Measurements from ENCODE around the gene TOP1.

TOP1 gene

GRCh38 chr20:41151134-41151869 lies 122.7 kb downstream of the TOP1 start:
- no peak for DNase-seq

GRCh38 chr20:41152108-41152757 lies 123.6 kb downstream of the TOP1 start:
- DNase-seq: no peak

- DNase-seq: no peak
Observed at GRCh38 chr20:41154436-41155176, 126.0 kb downstream of the TOP1 start.

- DNase-seq: no peak
Observed at GRCh38 chr20:41155261-41155660, 126.6 kb downstream of the TOP1 start.

DNA sequence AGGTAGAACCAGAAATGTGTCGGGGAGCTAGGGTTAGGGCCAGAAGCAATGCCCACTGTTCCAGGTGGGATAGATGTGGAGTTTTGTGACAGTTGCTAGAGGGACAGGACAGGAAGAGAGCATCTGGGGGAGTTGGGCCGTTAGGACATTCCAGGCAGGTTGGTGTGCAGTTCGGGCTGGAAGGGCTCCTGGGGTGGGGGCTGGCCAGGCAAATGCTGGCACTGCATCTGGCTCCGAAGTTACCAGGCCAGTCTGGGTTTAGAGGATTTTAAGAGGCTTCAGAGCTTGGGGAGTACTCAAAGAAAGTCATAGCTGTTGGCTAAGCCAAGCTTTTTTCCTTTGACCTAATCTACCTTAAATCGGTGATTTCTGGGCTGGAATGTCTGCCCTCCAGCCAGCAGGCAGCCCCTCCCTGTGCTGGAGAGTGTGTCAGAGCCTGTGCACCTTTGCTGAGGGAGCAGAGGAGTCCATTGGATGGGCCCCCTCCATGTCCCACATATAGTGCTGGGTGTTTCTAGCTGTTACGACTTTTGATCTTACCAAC lies 129.5 kb downstream of the TOP1 start:
- DNase-seq: no peak

GRCh38 chr20:41159547-41159946 lies 130.9 kb downstream of the TOP1 start:
- DNase-seq: no peak

DNA sequence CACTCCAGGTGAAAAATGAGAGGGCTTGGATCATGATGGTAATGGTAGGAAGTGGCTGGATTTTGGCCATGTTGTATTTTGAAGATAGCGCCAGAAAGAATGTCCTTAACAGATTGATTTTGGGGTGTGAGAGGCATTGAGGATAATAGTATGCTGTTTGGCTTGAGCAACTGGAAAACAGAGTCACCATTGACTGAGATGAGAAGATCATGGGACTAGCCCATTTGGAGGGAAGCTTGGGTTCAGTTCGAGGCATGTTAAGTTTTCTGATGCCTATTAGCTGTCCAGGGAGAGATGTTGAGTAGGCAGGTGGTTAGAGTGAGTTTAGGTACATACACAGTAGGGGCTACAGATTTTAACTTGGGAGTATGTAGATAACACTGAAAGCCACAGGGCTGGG lies 132.1 kb downstream of the TOP1 start:
- DNase-seq: no peak

DNA sequence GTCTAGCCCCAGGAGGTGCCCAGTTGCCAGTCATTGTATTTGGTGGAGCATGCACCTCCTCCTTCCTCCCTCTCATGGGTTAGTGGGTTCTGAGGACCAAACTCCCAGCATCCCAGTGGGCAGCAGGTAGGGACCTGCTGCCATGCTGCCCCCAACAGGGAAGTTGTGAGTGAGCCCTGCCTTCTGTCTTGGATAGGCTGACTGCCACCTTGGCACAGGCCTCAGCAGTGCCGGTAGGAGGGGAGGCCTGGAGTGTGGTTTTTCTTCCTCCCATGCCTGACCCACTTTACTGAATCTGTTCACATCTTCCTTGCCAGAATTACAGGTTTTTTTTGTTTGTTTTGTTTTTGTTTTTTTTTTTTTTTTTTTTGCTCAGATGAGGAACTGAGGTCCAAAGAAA lies 133.3 kb downstream of the TOP1 start:
- no peak for DNase-seq

DNA sequence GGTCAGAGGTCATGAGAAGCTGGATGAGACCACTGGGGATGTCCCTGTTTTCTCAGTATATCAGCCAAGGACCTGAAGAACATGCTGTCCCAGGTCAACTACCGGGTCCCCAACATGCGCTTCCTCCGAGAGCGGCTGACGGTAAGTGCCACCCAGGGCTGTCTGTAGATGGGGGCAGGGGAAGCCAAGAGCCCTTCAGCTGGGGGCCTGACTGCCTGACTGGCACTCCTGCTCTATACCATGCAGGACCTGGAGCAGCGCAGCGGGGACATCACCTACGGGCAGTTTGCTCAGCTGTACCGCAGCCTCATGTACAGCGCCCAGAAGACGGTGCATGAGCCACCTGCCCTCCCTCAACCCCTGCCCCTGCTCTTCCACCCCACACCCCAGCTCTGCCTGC lies 133.8 kb downstream of the TOP1 start:
- no peak for DNase-seq

GRCh38 chr20:41163821-41164220 lies 135.2 kb downstream of the TOP1 start:
- no peak for DNase-seq

DNA sequence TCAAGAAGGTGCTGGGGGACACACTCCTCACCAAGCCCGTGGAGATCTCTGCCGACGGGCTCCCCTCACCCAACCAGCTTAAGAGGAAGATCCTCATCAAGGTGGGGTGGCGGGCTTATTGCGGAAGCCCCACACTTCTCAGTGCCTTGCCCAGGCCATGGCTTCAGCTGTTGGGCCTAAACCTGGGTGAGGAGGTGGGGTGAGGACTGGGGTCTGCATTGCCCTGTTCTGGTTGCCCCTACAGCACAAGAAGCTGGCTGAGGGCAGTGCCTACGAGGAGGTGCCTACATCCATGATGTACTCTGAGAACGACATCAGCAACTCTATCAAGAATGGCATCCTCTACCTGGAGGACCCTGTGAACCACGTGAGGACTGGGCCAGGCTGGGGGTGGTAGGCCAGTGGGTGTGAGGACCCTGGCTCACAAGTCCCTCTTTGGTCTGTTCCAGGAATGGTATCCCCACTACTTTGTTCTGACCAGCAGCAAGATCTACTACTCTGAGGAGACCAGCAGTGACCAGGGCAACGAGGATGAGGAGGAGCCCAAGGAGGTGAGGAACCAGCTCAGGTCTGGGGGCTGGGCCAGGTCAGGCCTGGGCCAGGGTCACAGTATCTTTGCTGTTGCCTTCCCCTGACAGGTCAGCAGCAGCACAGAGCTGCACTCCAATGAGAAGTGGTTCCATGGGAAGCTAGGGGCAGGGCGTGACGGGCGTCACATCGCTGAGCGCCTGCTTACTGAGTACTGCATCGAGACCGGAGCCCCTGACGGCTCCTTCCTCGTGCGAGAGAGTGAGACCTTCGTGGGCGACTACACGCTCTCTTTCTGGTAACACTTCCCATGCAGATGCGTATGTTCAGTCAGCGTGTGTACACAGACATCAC lies 136.6 kb downstream of the TOP1 start:
- DNase-seq: no peak

DNA sequence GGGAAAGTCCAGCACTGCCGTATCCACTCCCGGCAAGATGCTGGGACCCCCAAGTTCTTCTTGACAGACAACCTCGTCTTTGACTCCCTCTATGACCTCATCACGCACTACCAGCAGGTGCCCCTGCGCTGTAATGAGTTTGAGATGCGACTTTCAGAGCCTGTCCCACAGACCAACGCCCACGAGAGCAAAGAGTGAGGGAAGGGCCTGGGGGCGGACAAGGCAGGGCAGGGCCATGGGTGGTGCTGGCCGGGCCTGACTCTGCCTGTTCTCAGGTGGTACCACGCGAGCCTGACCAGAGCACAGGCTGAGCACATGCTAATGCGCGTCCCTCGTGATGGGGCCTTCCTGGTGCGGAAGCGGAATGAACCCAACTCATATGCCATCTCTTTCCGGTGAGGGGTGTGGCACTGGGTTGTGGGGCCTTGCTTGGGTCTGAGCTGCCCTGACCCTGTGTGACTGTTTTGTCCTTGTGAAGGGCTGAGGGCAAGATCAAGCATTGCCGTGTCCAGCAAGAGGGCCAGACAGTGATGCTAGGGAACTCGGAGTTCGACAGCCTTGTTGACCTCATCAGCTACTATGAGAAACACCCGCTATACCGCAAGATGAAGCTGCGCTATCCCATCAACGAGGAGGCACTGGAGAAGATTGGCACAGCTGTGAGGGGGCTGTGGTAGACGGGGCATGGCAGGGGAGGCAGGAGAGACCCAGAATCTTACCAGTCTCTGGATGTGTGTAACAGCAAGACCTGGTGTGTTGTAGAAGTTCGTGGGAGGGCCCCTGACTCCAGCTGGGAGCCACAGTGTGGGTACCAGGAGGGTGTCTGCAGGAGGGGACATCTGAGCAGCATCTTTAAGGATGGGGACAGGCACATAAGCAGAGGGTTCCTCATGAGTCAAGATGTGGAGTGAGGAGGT lies 137.8 kb downstream of the TOP1 start:
- DNase-seq: no peak

GRCh38 chr20:41167118-41167470 lies 138.5 kb downstream of the TOP1 start:
- DNase-seq: no peak

- DNase-seq: no peak
Observed at GRCh38 chr20:41167481-41168253, 139.0 kb downstream of the TOP1 start.

DNA sequence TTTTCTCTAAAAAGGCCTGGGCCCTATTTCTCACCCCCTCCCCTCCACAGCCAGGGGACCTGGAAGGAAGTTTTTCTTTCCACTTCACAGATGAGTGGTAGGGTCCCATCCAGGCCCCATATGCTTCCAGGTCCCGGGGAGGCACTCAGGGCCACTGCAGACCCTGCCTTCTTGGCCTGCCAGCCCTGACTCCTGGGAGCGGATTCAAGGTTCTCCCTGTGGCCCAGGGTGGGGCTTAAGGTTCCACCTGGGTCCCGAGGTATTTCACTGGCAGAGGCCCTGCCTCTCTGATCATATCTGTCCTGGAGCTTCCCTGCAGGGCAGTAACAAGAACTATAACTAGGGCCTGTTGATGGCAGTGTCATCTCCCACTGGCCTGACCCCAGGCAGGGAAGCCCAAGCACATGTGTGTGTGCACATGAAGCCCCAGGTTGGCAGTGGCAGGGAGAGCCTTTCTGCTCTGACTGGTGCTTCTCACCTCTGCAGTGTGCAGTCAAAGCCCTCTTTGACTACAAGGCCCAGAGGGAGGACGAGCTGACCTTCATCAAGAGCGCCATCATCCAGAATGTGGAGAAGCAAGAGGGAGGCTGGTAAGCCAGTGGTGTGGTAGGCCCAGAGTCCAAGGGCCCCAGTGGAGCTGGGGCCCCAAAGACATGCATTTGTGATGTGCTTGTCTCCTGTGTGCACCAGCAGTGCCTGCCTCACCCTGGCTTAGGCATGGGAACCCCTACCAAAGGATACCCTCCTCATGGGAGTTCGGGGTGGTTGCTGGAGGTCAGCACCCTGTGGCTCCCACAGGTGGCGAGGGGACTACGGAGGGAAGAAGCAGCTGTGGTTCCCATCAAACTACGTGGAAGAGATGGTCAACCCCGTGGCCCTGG lies 139.9 kb downstream of the TOP1 start:
- no peak for DNase-seq

DNA sequence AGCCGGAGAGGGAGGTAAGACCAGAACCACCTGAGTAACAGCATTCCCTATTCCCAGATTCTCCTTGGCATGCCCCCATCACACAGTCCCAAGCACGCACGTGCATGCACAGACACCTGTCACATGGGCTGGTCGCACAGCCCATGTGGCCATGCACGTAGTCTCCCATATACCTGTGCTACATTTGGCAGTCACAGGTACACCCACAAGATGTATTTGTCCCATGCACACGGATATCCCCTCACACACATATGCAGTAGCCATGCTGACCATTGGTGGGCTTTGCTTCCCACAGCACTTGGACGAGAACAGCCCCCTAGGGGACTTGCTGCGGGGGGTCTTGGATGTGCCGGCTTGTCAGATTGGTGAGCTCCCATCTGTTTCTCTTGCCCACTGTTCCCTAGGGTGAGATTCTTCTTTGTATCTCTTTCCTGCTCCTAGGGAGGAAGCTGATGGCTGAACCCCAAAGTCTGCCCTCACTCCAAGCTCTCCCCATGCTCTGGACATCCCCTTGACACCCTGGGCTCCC lies 140.6 kb downstream of the TOP1 start:
- DNase-seq: no peak

- no peak for DNase-seq
Observed at GRCh38 chr20:41169791-41170351, 141.2 kb downstream of the TOP1 start.

- DNase-seq: no peak
Observed at GRCh38 chr20:41170386-41171105, 141.9 kb downstream of the TOP1 start.

All from NCI-H2029 (cell line).